ENCODE measurements around the gene ATXN2. TPM values are rescaled to one million over a fixed set of nuclear protein-coding genes. Genes with fewer than 3 reads are reported as not detected.

Gene ATXN2
- total and polyA plus RNA-seq, 2 of the 4 experiments (the other 2 are of a cell fraction), result 12.4 to 66.5 TPM

DNA sequence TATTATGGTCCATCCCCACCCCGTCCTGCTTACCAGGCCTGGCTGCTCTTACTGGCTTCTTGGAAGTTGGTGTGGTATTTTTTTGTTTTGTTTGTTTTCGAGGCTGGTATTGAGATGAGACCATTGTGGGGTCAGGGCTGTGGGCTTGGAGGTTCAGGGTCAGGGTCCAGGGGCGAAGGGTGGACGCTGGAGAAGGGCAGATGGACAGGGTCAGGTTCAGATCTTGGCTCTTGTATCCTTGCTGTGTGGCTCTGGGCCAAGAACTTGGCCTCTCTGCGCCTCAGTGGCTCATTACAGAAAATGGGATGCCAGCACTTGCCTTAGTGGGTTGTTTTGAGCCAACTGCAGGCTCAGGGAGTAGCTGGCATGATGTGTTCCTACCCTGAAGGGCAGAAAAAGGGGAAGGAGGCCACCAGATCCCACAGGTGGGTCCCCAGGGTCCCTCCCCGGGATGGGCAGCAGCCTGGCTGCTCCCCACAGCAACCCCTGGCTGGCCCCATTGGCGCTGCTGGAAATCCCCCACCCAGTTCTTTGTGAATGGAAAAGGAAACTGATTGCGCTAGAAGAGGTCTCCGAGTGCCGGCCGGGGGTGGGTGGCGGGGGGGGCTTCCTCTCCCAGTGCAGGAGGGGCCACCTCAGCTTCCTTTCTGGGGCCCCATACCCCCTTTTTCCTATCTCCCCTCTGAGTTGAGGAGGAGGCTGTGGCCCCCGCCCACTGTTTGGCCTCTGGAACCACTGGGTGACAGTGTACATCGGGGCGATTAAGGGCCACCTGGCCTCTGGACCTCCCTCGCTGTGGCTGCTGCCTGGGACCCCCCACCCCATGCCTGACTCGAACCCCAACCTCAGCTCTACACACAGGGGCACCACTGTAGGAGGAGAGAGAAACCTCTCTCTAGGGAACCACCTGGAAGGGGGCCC, 168.4 kb downstream of the ATXN2 start:
- no peak overlapping the region for H3K56ac ChIP-seq (ENCODE audit: extremely low read depth, insufficient read depth, low read length)
- intact Hi-C loops (cut with micrococcal nuclease) (no loop called here), dilution Hi-C loops (cut with HindIII; ENCODE audit: low sequenced_read_pairs, unreplicated experiment) (no loop called here), in situ Hi-C loops (cut with MboI; ENCODE audit: low sequenced_read_pairs) (no loop called here)
- no peak overlapping the region for H3K9ac ChIP-seq (ENCODE audit: low read depth, low read length)
- no peak overlapping the region for H3K4me3 ChIP-seq (ENCODE audit: insufficient read depth, low read depth, low read length)
- peak overlapping the region in 1 of 2 experiments; percentile 5; a peak in 1 of 4 replicates for H4K8ac ChIP-seq (ENCODE audit: low read depth in 2 of 2, low read length in 2 of 2)
- H3K14ac ChIP-seq (replicated peaks; ENCODE audit: low read depth, low read length), result 0 out of 2 replicates have a peak overlapping the region, but pooled peaks have one; percentile 13
- no peak overlapping the region; the same call in 1 of the 2 replicates for H3K4ac ChIP-seq (ENCODE audit: low read depth, low read length)
- 0 out of 2 replicates have a peak overlapping the region, but pooled peaks have one; percentile 17 for H4K91ac ChIP-seq (ENCODE audit: insufficient read depth, low read depth, low read length)
- no peak overlapping the region for H4K5ac ChIP-seq (ENCODE audit: low read depth, low read length)
- no peak overlapping the region; the same call in 1 of the 2 replicates for H3K18ac ChIP-seq (ENCODE audit: low read depth, low read length)
- CTCF ChIA-PET, result no interaction called here
- no peaks in the 10 kb centered on the region for H3K9me3 ChIP-seq (ENCODE audit: control insufficient read depth, insufficient read depth, low read length)
- peaks cover 23 to 86% of the 10 kb centered on the region in 2 experiments for H3K79me1 ChIP-seq (ENCODE audit: low read depth in 1 of 2, low read length in 2 of 2)
- H2BK5ac ChIP-seq (ENCODE audit: low read depth, low read length, poor library complexity, severe bottlenecking), result no peak overlapping the region
- no peak overlapping the region for H3K27ac ChIP-seq (ENCODE audit: insufficient read depth, low read length)
- H3K36me3 ChIP-seq (ENCODE audit: control insufficient read depth, insufficient read depth, low read length), result no peaks in the 10 kb centered on the region
- H2AK5ac ChIP-seq (ENCODE audit: low read depth, low read length), result peak overlapping the region; percentile 47; the same call in 1 of the 2 replicates
- no peak overlapping the region for H2BK120ac ChIP-seq (ENCODE audit: low read depth, low read length)
- peaks cover 23% of the 10 kb centered on the region for H3K4me1 ChIP-seq (ENCODE audit: control insufficient read depth, insufficient read depth, low read length)
- POLR2A ChIA-PET (ENCODE audit: unreplicated experiment), result no interaction called here
- no peak overlapping the region for H2BK20ac ChIP-seq (ENCODE audit: low read depth, low read length)
- no peak for DNase-seq
- H3K23ac ChIP-seq (ENCODE audit: low read depth, low read length), result no peak overlapping the region
- H3K4me2 ChIP-seq (ENCODE audit: low read depth, low read length), result no peak overlapping the region
- peaks cover 23% of the 10 kb centered on the region for H3K9me1 ChIP-seq (ENCODE audit: insufficient read depth, low read length)
- 70% methylated on average over 4 of the region's 17 CpGs; no CpG with 5 or more reads in 1 of the 2 experiments for WGBS, 2 experiments (ENCODE audit: extremely low coverage in 2 of 2, insufficient read length in 1 of 2)
- no peaks in the 10 kb centered on the region for H3K27me3 ChIP-seq (ENCODE audit: control insufficient read depth, insufficient read depth, low read length)
- no peak overlapping the region for H2AFZ ChIP-seq (replicated peaks; ENCODE audit: low read length, poor library complexity)
- no TSS peak for BruUV-seq (replicated peaks)
- H2BK15ac ChIP-seq (ENCODE audit: low read depth, low read length), result no peak overlapping the region
- no peak for ATAC-seq (ENCODE audit: low read depth)
- H2AK9ac ChIP-seq (replicated peaks; ENCODE audit: low read depth, low read length, poor library complexity), result peak overlapping the region; percentile 1
- peaks cover 59% of the 10 kb centered on the region for H4K20me1 ChIP-seq (ENCODE audit: insufficient read depth, low read length)
- TF ChIP-seq, protein P1, sequence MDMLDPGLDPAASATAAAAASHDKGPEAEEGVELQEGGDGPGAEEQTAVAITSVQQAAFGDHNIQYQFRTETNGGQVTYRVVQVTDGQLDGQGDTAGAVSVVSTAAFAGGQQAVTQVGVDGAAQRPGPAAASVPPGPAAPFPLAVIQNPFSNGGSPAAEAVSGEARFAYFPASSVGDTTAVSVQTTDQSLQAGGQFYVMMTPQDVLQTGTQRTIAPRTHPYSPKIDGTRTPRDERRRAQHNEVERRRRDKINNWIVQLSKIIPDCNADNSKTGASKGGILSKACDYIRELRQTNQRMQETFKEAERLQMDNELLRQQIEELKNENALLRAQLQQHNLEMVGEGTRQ (IDR thresholded peaks at IDR 0.05; ENCODE audit: low read depth, low read length), result no peak
- TF ChIP-seq, protein P2, sequence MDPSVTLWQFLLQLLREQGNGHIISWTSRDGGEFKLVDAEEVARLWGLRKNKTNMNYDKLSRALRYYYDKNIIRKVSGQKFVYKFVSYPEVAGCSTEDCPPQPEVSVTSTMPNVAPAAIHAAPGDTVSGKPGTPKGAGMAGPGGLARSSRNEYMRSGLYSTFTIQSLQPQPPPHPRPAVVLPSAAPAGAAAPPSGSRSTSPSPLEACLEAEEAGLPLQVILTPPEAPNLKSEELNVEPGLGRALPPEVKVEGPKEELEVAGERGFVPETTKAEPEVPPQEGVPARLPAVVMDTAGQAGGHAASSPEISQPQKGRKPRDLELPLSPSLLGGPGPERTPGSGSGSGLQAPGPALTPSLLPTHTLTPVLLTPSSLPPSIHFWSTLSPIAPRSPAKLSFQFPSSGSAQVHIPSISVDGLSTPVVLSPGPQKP (IDR thresholded peaks at IDR 0.05; ENCODE audit: borderline replicate concordance, low read depth, low read length), result no peak
- no peak for TF ChIP-seq CHD1 (IDR thresholded peaks at IDR 0.05; ENCODE audit: low read depth, low read length)
- TF ChIP-seq BHLHE40 (IDR thresholded peaks at IDR 0.05; ENCODE audit: low read depth, low read length), result no peak
- TF ChIP-seq MXI1 (IDR thresholded peaks at IDR 0.05; ENCODE audit: borderline replicate concordance, low read depth, low read length), result no peak
- no peak for TF ChIP-seq RCOR1 (IDR thresholded peaks at IDR 0.05; ENCODE audit: insufficient replicate concordance, low read length)
- TF ChIP-seq MAFK (IDR thresholded peaks at IDR 0.05; ENCODE audit: low read depth, low read length), result no peak
- no peak for TF ChIP-seq NFE2L2 (IDR thresholded peaks at IDR 0.05; ENCODE audit: low read depth, low read length)
- no peak for TF ChIP-seq SMC3 (IDR thresholded peaks at IDR 0.05; ENCODE audit: low read depth, low read length)
- no peak for TF ChIP-seq CEBPB (IDR thresholded peaks at IDR 0.05; ENCODE audit: low read depth, low read length)
- TF ChIP-seq POLR2A (IDR thresholded peaks at IDR 0.05; ENCODE audit: low read depth, low read length), result no peak
- TF ChIP-seq MAZ (IDR thresholded peaks at IDR 0.05; ENCODE audit: borderline replicate concordance, low read depth, low read length), result no peak
- no peak for TF ChIP-seq FOS (IDR thresholded peaks at IDR 0.05; ENCODE audit: low read depth, low read length)
- no peak for TF ChIP-seq RFX5 (IDR thresholded peaks at IDR 0.05; ENCODE audit: low read depth, low read length)
- TF ChIP-seq RAD21 (IDR thresholded peaks at IDR 0.05; ENCODE audit: low read length), result no peak
